EH (cell line): ENCODE data around the gene AKAP6.
"Not testable (repeated sequence)": the region's sequence is repeated elsewhere in the genome, so short reads cannot be mapped to it uniquely, and the experiment has no call there.

Source experiments
- DNase-seq: peaks from one replicate; pipeline ENCODE4 v3.0.0-alpha.2; 2015; ENCODE audit warnings: low read depth

The AKAP6 gene

GRCh38 chr14:32373174-32373573, 44.1 kb downstream of the AKAP6 start:
- not testable (repeated sequence) for DNase-seq

DNA sequence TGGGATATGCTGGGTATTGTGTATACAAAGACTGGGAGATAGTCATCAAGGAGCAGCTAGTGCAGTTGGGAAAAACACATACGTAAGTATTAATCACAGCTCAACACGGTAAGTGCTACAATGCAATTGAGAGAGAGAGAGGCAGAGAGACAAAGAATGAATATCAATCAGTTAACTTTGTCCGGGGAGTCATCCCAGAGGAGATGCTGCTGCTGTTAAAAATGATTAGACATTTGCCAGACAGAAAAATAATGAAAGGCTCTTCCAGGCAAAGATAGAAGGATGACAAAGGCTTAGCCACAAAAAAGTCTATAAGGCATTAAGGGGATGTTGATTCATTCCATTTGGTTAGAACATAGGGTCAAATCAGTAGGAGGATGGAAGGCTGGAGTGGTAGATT, 45.1 kb downstream of the AKAP6 start:
- peak; percentile 40 for DNase-seq

GRCh38 chr14:32375663-32376062, 46.6 kb downstream of the AKAP6 start:
- no peak for DNase-seq

DNA sequence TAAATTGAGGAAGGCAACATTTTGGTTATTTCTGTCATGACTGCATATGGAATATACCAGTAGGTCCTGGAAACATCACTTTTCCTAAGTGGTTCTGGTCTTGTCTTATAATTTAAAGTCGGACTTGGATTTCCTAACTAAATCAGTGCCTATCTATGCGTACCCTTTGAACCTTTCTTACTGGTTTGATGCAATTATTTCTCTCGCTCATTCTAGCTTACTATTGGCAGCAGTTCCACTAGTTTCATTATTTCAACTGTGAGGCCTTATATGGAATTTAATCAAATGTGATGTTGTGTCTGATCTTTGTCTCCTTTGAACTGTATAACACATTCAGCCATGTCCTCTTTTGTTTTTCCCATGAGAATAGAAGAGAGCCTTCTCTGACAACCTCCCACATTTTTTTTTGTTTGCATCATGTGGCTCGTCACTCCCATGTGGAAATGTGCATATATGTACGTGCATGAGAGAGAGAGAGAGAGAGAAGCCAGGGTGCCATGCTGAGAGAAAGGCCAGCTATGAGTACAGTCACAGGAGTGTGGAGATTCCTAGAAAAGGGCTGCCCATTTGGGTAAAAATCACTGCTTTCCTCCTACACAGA, 48.0 kb downstream of the AKAP6 start:
- no peak for DNase-seq

DNA sequence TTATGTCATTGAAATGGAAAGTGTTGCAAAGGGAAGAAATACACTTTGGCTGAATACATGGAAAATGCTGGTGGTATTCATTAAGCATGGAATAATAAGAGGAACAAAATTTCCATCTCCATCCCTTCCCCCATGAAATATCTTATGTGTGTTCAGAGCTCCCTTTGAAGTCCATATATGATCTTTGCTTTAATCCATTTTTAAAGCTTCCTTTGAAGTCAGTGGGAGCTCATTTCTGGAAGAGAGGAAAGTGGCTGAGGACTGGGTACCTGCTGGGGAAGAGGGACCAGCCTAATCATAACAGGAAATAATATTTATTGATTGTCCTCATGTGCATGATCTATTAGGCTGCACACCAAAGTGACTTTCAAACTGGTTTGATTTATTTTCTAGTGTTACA, 49.2 kb downstream of the AKAP6 start:
- DNase-seq: no peak

GRCh38 chr14:32379447-32379846, 50.3 kb downstream of the AKAP6 start:
- no peak for DNase-seq

GRCh38 chr14:32381869-32382268, 52.8 kb downstream of the AKAP6 start:
- no peak for DNase-seq

DNA sequence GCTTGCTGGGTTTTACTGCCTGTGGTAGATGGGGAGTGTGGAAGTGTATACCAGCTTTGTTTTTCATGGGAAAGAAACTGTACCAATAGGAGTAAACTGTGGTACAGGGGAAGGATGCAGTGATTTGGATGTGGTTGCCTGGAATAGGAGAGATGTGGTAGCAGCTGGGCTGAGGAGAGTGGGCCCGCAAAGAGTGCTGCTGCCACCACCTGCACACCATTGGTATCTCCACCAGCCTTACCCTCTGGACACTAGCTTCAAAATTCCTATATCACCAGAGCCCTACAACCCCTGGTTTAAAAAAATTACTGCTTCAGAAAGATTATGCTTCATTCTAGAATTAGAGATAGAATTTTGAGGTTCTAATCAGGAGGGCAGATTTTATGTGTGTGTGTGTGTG, 53.6 kb downstream of the AKAP6 start:
- DNase-seq: peak; percentile 48

DNA sequence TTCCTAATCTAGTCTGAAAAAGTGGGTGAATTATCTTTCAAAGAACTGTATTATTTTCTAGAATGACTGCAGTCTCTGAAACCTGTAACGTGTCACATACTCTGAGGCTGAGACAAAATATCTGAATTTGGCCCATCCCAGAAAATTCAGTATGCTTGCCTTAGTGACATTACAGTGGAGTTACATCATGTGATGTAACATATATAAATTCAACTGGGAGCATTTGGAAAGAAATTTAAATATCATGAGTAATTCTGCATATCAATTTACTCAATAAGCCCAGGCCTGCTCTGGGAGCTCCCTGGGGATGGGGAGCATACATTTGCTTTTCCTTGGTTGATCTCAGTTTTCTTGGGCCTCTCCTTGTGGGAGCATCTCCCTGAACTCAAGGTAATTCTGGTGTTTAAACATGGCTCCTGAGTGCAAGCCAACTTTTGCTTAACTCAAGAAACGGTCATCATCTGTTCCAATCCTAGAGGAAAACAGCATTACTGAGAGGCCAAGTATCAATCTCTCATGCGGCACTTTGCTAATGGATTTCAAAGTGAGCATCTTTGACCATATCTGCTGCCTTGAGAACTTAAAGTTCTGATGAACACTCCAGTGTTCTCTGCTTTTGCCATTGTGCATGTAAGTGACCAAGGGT, 54.4 kb downstream of the AKAP6 start:
- no peak for DNase-seq

DNA sequence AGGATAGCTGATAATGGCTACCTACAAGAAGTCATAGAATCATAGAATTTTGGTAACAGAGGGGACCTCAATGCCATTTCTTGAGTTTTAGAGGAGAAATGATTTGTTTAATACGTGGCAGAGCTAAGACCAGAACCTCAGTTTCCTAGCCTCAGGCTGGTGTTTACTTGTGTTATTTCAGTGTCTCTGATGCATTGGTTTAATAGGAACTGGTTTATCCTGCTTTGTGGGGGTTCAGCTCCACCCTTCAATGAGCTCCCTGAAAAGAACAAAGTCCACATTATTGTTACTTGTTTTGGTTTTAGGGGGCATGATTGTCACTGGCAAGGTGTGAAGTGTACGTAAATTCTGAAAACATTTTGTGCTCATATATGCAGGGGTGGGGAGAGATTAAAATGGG, 55.4 kb downstream of the AKAP6 start:
- no peak for DNase-seq

DNA sequence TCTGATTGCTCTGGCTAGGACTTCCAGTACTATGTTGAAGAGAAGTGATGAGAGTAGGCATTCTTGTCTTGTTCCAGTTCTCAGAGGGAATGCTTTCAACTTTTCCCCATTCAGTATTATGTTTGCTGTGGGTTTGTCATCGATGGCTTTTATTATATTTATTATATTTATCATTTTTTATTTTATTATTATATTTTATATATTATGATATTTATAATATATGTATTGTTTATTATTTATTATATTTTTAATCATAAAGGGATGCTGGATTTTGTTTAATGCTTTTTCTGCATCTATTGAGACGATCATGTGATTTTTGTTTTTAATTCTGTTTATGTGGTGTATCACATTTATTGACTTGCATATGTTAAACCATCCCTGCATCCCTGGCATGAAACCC, 58.2 kb downstream of the AKAP6 start:
- not testable (repeated sequence) for DNase-seq

DNA sequence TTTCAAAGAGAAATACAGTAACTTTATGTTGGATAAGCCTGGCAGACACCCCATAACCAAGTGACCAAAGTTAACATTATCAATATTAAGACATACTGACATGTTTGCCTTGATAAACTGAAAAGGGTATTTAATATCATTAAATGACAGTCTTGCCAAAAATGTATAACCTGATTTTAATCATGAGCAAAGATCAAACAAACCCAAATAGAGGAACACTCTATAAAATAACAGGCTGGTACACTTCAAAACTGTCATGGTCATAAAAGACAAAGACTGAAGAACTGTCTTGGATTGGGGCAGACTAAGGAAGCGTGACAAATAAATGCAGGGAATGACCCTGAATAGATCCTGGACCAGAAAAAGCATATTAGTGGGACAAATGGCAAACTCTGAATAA, 64.0 kb downstream of the AKAP6 start:
- no peak for DNase-seq

GRCh38 chr14:32394038-32394437, 64.9 kb downstream of the AKAP6 start:
- no peak for DNase-seq

DNA sequence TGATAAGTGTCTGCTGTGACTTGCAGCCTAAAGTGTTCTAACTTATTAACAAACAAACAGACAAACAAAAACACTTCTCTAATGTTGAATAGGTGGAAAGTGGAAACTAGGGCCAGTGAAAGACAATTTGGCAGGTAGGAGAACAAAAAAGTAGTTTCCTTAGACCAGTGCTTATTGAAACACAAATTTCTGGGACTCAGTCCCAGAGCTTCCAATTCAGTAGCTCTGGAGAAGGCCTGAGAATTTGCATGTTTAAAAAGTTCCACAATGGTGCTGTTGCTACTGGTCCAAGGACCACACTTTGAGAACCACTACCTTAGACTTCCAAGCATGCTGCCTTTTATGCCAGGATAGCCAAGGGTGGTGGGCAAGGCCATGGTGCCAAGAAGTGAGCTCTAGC, 67.8 kb downstream of the AKAP6 start:
- DNase-seq: no peak

GRCh38 chr14:32397861-32398640, 69.0 kb downstream of the AKAP6 start:
- peak; percentile 85 for DNase-seq

GRCh38 chr14:32399920-32400319, 70.8 kb downstream of the AKAP6 start:
- DNase-seq: no peak

GRCh38 chr14:32400480-32400879, 71.4 kb downstream of the AKAP6 start:
- DNase-seq: peak; percentile 89

DNA sequence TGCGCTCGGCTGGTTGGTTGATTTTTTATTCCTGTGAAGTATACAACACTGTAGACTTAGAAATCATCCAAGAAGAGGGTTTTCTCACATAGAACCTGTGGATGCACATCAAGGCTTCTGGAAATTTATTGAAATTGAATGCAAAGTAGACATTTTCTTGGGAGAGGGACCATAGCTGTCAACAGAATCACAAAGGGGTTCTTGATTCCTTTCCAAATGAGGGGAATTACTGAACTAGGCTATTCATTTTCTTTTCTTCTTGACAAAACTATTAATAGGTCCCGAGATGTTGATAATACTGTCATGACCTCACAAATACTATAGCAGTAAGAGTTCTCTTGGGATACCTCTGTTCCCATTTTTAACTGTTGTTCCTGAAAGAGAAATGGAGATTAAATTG, 73.9 kb downstream of the AKAP6 start:
- no peak for DNase-seq

- peak; percentile 41 for DNase-seq
Observed at GRCh38 chr14:32403688-32404087, 74.6 kb downstream of the AKAP6 start.

GRCh38 chr14:32404784-32405573, 75.9 kb downstream of the AKAP6 start:
- DNase-seq: no peak

DNA sequence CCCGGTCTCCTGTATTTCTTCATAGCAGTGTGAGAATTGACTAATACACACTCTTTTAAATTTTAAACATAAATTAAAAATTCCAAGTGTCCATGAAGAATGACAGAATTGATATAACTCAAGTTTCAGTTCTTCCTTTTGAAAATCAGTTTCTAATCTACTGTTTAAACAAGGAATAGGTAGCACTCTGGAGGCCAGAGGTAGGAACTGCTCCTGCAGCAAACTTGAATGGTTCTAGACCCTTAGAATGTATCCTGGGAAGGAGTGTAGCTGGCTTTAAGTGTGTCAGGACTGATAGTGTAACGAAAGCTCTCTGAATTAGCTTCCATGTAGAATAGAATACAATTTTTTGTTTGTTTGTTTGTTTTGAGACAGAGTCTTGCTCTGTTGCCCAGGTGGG, 76.8 kb downstream of the AKAP6 start:
- no peak for DNase-seq

DNA sequence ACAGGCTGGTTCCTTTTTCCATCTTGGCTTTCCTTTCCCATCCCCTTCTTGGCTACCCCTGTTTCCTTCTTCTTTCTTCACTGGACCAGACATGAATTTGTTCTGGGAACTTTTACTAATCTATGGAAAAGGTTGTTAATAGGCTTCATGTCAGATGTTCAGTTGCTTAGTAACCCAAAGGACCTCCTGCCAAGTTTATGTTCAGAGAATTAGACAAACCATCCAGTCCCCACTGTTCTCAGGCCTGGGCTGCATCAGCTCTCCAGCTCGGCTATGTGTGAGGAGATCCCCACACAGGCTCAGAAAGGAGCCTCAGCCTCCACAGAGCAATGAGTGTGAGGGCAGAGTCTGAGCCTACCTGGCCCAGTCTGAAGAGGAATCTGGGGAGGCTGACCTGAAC, 78.0 kb downstream of the AKAP6 start:
- peak; percentile 29 for DNase-seq

DNA sequence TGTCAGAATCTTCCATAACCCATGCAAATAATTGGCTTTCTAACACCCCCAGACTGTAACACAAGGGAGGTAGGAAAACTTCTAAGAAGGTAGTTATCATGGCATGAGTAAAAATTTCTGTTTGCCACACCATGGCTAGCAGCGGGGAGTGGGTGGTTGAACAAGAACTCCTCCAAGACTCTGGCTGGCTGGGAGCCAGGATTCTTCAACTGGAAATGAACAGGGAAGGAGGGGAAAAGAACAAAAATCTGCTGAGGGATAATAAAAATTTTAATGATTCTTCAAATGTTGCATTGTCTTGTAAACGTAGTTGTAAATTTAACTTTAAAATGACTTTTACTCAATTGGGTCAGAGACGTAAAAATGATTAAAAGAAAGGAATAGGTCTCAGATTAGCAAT, 78.9 kb downstream of the AKAP6 start:
- no peak for DNase-seq
